Erythroblast (primary cell): ENCODE measurements around the gene SLC38A11.

Experiments used
- DNase-seq, 2 experiments: peaks; one replicate each; lab custom pipeline; 2025; lab: John Stamatoyannopoulos, UW
- GATA1 ChIP-seq: IDR thresholded peaks from 2 replicates; pipeline ENCODE4 v1.6.1; 2011; ENCODE audit warnings: low read depth, mild to moderate bottlenecking, control low read depth, low read length, moderate library complexity
- POLR2A ChIP-seq: IDR thresholded peaks from 2 replicates; pipeline ENCODE4 v1.6.1; 2011; ENCODE audit warnings: mild to moderate bottlenecking, low read length

Gene SLC38A11

DNA sequence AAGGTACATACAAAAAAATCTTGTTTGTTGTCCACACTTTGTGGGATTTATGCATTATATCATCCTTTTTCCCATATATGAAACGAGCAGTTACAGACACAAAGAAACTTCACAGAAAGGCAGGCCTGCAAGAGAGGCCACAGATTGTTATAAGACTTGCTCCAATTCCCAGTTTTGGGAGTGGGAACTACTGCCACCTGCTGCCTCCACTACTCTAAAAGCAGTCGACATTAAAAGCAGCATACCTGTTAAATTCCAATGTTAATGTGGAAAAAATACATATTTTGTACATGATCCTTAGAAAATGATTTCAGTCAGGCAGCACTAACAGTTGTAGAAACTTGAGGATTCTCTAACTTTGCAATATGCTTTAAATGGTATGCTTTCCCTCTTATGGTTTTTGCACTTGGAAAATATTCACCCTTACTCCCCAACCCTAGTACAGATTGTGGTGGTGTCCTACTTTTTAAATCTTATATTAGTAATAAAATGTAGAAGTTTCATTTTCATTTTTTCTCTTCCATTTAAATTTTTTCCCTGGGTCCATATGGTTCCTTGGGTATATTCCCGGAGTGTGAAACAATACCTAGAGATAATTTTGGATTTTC lies 37.9 kb downstream of the SLC38A11 start:
- TF ChIP-seq GATA1 (no peak), POLR2A (no peak)
- DNase-seq: peak; percentile 26 to 60

DNA sequence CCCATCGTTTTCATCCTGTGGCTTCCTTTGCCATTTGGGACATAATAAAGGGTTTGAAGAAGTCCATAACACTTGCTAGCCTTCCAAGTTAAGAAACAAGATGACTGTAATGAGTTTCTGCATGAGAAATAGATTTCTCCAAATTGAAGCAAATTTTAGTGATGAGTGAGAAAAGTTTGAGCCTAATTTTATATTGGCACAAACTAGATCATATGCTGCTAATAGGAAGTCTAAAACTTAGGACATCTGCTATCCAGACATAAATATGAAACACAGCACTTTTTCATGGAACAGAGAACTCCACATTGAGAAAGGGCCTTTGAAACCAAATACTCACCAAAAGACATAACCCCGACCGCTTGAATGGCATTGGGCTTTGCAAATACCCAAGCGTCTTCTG lies 39.8 kb downstream of the SLC38A11 start:
- DNase-seq: no peak
- TF ChIP-seq POLR2A: no peak
- TF ChIP-seq GATA1: no peak

DNA sequence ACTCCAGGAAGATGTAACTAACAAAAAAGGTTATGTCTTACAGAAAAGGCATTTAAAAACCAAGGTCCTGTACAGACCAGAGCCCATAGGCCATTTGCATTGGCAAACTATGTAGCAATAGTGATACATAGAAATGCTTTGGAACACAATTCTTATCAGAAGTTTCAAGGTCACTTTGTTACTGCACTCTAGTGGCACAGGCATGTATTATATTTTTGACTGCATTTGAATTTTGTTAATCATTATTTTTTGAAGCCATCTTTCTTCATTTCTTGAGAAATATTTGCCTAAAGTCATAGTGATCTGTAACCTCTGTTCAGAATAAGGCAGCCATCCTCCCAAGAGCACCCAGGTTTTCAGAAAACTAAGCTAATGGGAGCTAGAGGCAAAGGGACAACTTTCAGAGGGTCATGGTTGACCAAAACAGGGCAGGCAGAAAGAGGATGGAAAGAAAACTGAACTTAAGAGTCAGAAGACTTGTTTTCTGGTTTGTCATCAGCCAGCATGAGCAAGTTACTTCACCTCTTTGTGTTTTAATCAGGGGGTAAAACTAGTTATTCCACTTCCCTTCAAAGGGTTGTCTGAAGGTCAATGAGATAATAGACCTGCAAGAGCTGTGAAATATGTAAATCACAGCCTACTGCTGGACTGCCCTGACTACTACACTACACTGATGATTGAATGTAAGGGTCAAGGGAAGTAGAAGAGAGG lies 41.5 kb downstream of the SLC38A11 start:
- peak; percentile 74 to 80 for DNase-seq
- TF ChIP-seq POLR2A (no peak), GATA1 (no peak)

DNA sequence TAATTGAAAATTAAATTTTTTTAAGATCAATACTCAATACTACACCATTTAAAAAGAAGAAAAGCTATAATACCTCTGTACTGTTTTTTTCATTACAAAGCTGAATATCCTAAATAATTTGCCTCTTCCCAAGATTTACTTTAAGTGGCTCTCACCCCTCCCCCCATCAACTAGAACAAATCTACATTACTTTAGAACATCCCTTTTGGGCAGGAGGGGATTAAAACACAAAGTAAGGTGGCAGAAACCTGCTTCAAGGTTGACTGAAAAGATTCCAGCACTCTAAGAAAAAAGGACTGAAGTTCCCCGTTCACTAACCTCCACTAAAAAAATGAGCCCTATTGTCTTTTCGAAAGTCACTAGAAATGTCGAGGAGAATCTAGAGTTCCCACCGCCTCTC lies 42.3 kb downstream of the SLC38A11 start:
- no peak for DNase-seq
- TF ChIP-seq POLR2A: no peak
- TF ChIP-seq GATA1: no peak

DNA sequence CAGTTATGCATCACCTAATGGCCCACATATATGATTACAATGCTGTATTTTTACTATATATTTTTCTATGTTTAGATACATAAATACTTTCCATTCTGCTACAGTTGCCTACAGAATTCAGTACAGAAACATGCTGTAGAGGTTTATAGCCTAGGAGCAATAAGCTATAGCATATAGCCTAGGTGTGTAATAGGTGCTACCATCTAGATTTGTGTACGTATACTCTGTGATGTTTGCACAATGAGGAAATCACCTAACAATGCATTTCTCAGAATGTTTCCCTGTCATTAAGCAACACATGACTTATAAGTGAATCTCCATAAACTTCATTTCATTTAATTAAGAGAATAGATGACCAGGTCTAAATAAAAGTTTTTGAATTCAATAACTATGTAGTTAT lies 43.5 kb downstream of the SLC38A11 start:
- DNase-seq: no peak
- TF ChIP-seq GATA1: no peak
- no peak for TF ChIP-seq POLR2A

DNA sequence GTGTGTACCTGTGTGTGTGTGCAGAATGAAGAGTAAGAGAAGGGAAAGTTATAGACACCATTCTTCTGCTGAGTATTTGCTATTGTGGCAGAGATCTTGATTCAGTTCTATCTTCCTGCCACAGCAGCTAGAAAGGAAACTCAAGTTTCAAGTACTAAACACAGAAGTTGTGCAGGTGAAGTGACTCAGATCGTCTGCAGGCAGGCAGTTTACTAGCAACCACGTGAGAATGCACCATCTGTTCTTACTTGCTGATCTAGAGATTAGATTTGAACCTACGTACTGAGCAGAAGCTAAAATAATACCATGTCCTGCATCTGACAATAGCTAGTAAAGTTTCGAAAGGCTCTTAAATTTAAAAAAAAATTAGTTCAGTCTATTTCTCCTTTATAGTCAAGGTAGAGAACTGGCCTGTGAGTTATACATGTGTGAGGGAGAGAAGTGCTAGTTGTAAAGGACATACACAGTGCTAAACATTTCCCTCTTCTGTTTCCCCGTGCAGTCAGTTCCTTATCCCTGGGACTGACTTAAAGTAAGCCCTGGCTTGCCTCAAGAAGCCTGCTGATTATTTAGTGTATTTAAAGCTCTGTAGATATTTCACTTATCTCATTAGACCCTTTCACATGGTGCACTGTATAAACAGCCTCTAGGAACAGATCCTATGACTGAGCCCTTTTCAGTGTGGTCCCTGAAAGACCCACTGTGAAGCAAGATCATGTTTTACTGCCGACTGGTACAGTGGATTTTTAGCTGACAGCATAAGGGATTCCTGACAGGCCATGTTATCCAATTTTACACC lies 45.0 kb downstream of the SLC38A11 start:
- peak; percentile 82 to 96 for DNase-seq
- TF ChIP-seq POLR2A (no peak), GATA1 (peak; percentile 59)

DNA sequence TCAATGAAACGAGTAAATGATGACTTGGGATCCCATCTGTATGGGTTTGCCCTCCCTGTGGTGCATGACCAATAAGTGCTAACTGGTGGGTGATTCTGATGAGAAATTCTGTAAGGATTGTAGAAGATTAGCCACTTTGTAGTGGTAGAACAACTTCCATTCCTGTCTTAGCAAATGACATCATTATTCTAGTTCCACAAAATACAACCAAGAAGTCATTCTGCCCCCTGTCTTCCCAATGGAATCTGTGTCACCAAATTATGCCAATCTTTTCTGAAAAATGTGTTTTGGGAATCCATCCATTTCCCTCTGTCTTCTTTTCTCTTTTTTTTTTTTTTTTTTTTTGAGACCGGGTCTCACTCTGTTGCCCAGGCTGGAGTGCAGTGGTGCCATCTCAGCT lies 48.4 kb downstream of the SLC38A11 start:
- DNase-seq: no peak
- TF ChIP-seq POLR2A: no peak
- no peak for TF ChIP-seq GATA1

DNA sequence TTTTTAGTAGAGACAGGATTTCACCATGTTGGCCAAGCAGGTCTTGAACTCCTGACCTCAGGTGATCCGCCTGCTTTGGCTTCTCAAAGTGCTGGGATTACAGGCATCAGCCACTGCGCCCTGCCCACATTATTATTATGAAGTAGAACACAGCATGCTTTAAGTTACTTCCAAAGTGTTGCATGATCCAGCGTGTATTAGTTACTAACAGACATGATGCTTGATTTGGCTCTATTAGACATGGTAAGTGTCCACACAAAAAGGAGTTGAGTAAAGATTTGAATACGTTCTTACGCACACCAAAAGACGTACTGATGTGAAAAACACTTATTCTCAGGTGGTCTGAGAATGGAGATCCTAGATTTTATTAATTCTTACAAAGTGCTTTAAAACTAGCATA lies 50.0 kb downstream of the SLC38A11 start:
- no peak for DNase-seq
- TF ChIP-seq POLR2A (no peak), GATA1 (no peak)

DNA sequence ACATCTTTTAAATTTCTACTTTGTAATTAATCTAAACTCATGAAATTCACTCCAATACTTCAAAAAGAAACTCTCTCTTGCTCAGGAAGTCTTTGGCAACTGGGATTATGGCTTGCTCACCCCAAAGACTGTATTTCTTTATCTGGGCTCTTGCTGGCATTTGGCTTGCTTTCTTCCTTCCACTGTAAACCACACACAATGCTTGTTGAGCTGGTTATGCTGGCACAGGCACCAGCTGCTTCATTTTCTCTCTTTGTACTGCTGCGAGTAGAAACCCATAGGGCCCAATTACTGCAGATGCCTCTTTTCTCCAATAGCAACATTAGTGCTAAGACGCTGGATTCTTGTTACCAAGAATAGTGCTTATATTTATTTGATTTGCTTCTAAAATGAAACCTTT lies 51.4 kb downstream of the SLC38A11 start:
- DNase-seq: peak; percentile 36 to 39
- TF ChIP-seq GATA1 (no peak), POLR2A (no peak)

DNA sequence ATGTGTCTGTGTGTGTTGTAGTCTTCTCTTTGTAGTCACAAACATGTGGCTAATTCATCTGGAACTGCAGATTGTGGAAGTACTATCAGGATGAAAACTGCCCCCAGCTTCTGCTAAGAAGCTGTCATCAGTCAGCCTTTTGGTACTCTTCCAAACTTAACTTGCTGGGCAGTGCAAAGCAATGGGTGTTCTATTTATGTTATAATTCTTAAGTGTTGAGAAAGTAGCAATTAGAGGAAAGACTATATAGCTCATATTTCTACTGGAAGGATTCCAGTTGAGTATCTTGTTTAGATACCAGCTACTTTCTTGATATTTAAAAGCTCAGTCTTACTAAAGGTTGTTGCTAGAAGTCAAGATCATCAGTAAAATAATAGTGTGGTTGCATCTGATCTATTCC lies 52.1 kb downstream of the SLC38A11 start:
- DNase-seq: peak; percentile 86 to 95

DNA sequence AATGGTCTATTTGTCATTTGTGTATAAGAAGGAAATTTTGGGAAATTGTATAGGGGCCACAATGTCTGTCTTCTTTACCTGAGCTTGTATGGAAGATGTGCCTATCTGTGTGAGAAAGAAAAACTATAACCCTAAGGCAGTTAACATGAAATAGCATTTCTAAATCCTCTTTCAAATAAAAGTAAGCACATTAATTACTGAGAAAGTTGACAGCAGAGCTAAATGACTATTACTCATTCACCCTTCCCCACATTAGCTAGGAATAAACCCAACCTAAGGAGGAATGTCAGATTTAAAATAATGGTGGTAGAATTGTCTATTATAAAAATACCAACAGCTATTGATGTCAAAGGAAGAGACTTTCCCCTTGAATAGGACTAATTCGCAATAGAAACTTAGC lies 56.2 kb downstream of the SLC38A11 start:
- no peak for TF ChIP-seq GATA1
- TF ChIP-seq POLR2A: no peak
- DNase-seq: peak; percentile 36 to 38

More for the DNA sequence above, 52.1 kb downstream of the SLC38A11 start:
- TF ChIP-seq POLR2A (no peak), GATA1 (no peak)

DNA sequence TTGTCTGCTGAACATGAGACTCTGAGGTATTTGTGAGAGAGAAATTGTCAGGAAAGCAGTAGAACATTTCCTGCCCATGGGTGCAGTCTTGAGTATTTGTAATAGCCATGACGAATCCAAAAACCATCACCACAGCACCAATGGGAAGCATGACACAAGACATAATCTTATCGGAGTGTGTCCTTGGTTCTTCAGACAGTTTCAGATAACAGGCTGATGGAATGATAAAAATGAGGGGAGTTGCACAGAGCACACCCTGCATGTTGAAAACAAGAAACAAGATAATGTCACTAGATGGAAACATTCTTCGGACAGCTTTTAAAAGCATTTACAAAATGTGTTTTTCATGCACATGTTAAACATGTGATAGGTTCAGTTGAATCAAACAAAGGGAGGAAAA lies 56.9 kb downstream of the SLC38A11 start:
- TF ChIP-seq GATA1 (peak; percentile 45), POLR2A (peak; percentile 25)
- peak; percentile 78 to 92 for DNase-seq

DNA sequence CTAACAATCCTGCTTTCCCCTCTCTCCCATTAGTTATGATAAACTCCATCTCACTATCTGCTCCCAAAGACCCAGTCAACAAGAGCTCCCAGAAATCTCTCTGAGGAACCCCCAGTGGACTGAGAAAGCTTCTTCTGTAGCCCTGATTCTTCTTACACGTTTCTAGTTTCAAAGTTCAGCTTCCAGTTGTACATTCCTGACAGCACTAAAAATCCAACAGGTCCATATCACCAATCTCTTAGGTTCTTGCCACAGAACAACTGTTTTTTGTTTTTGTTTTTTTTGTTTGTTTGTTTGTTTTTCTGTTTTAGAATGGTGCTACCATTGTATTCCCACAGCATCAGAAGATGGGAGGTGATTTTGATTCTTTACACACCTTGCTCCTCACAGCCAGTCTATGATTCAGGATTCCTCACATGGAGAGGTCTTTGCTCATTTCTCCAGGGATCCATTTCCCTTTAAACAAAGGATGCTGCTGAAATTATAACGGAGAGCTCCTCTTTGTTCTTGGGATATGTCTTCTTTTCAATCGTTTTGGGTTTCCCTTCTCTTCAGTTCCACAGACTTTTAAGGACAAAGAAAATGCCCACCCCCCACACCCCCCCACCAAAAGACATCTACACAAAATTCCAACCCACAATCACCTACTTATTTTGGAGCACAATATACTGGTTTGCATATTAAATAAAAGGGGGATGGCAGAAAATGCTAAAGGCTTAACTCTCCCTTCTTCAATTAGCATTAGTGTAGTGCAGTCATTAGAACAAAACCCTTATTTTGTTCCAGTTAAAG lies 57.7 kb downstream of the SLC38A11 start:
- no peak for DNase-seq
- TF ChIP-seq GATA1: no peak
- no peak for TF ChIP-seq POLR2A
